HepG2 (cell line): Measurements from ENCODE around the gene MRFAP1L1. TPM values are rescaled to one million over a fixed set of nuclear protein-coding genes. Genes with fewer than 3 reads are reported as not detected.

Source experiments
- ARID2 ChIP-seq: sonication (generic); formaldehyde crosslinking; IDR thresholded peaks from 2 replicates; pipeline ENCODE4 v1.8.1; 2022; ENCODE audit warnings: mild to moderate bottlenecking, missing genetic modification reagents, borderline replicate concordance
- CENPX ChIP-seq: sonication (generic); formaldehyde crosslinking; IDR thresholded peaks from 2 replicates; pipeline ENCODE4 v1.9.0; 2021; ENCODE audit warnings: mild to moderate bottlenecking, missing genetic modification reagents, moderate library complexity
- MED13 ChIP-seq: sonication (generic); formaldehyde crosslinking; IDR thresholded peaks from 2 replicates; pipeline ENCODE4 v1.5.0; 2020; ENCODE audit warnings: missing genetic modification reagents
- NFE2L1 ChIP-seq: sonication (generic); formaldehyde crosslinking; IDR thresholded peaks from 2 replicates; pipeline ENCODE4 v1.4.0; 2020; ENCODE audit warnings: missing genetic modification reagents, mild to moderate bottlenecking, borderline replicate concordance
- NR2F2 ChIP-seq: IDR thresholded peaks from 2 replicates; pipeline ENCODE4 v1.6.1; 2012; ENCODE audit warnings: low read depth, inconsistent platforms, borderline replicate concordance
- SRF ChIP-seq: IDR thresholded peaks from 2 replicates; pipeline ENCODE4 v1.6.1; 2011; ENCODE audit warnings: mild to moderate bottlenecking, low read depth, low read length, moderate library complexity
- SSRP1 ChIP-seq: IDR thresholded peaks from 2 replicates; pipeline ENCODE4 v1.6.1; 2016; ENCODE audit warnings: control low read depth
- TEAD2 ChIP-seq: sonication (generic); formaldehyde crosslinking; IDR thresholded peaks from 2 replicates; pipeline ENCODE4 v1.9.0; 2021; ENCODE audit warnings: missing genetic modification reagents
- ZBTB8A ChIP-seq: sonication (generic); formaldehyde crosslinking; IDR thresholded peaks from 2 replicates; pipeline ENCODE4 v1.4.0; 2020; ENCODE audit warnings: mild to moderate bottlenecking, low read depth, missing genetic modification reagents, borderline replicate concordance
- ZEB1 ChIP-seq: IDR thresholded peaks from 2 replicates; pipeline ENCODE4 v1.6.1; 2012; ENCODE audit warnings: mild to moderate bottlenecking, low read depth, inconsistent platforms; ENCODE audit not compliant: insufficient replicate concordance
- ZNF510 ChIP-seq: sonication (generic); formaldehyde crosslinking; IDR thresholded peaks from 2 replicates; pipeline ENCODE4 v1.4.0; 2020; ENCODE audit warnings: low read depth, mild to moderate bottlenecking, missing genetic modification reagents
- ZNF577 ChIP-seq: sonication (generic); formaldehyde crosslinking; IDR thresholded peaks from 2 replicates; pipeline ENCODE4 v1.4.0; 2020; ENCODE audit warnings: mild to moderate bottlenecking, low read depth, missing genetic modification reagents, borderline replicate concordance
- ZNF616 ChIP-seq: sonication (generic); formaldehyde crosslinking; IDR thresholded peaks from 2 replicates; pipeline ENCODE4 v1.5.0; 2020; ENCODE audit warnings: low read depth, mild to moderate bottlenecking, missing genetic modification reagents
- polyA plus RNA-seq, 8 experiments: library from polyadenylated mRNA; depleted of rRNA in 3 of 8; stranded (reverse) in 7 of 8; unstranded in 1 of 8; fragments of >200 nt; fragmentation: Illumina TruSeq in 4 of 8; extraction: Trizol in 4 of 8; gene quantifications; 2 replicates each; pipeline versions ENCODE4 v1.2.1 to v1.2.3, GENCODE V29; 2011 to 2016; ENCODE audit warnings: low read depth in 4 of 8, missing spikeins in 1 of 8, mixed read lengths in 1 of 8; ENCODE audit not compliant: insufficient read depth in 1 of 8
- total RNA-seq, 5 experiments: library from RNA; depleted of rRNA; stranded (reverse); fragments of >200 nt; fragmentation: Illumina TruSeq; extraction: Trizol; gene quantifications; 2 replicates each; pipeline ENCODE4 v1.2.3, GENCODE V29; 2016; ENCODE audit warnings: low read depth in 1 of 5
- TF ChIP-seq, protein P1 (sequence below): sonication (generic); formaldehyde crosslinking; IDR thresholded peaks from 2 replicates; pipeline ENCODE4 v1.4.0; 2020; ENCODE audit warnings: missing genetic modification reagents
- TF ChIP-seq, protein P2 (sequence below): sonication (generic); formaldehyde crosslinking; IDR thresholded peaks from 2 replicates; pipeline ENCODE4 v1.5.0; 2020; ENCODE audit warnings: mild to moderate bottlenecking, missing genetic modification reagents
- TF ChIP-seq, protein P3 (sequence below): sonication (generic); formaldehyde crosslinking; IDR thresholded peaks from 2 replicates; pipeline ENCODE4 v1.4.0; 2020; ENCODE audit warnings: missing genetic modification reagents
- TF ChIP-seq, protein P4 (sequence below): sonication (generic); formaldehyde crosslinking; IDR thresholded peaks from 2 replicates; pipeline ENCODE4 v1.4.0; 2020; ENCODE audit warnings: missing genetic modification reagents
- TF ChIP-seq, protein P5 (sequence below): IDR thresholded peaks from 2 replicates; pipeline ENCODE4 v1.6.1; 2016; ENCODE audit warnings: low read depth, borderline replicate concordance
- TF ChIP-seq, protein P6 (sequence below): sonication (generic); formaldehyde crosslinking; IDR thresholded peaks from 2 replicates; pipeline ENCODE4 v1.4.0; 2020; ENCODE audit warnings: low read depth, mild to moderate bottlenecking, missing genetic modification reagents

Gene MRFAP1L1
- total and polyA plus RNA-seq, 2 of the 13 experiments (the other 11 are each of a cell fraction or from before 2014, with no cell fraction given): 44.8 to 76.6 TPM

DNA sequence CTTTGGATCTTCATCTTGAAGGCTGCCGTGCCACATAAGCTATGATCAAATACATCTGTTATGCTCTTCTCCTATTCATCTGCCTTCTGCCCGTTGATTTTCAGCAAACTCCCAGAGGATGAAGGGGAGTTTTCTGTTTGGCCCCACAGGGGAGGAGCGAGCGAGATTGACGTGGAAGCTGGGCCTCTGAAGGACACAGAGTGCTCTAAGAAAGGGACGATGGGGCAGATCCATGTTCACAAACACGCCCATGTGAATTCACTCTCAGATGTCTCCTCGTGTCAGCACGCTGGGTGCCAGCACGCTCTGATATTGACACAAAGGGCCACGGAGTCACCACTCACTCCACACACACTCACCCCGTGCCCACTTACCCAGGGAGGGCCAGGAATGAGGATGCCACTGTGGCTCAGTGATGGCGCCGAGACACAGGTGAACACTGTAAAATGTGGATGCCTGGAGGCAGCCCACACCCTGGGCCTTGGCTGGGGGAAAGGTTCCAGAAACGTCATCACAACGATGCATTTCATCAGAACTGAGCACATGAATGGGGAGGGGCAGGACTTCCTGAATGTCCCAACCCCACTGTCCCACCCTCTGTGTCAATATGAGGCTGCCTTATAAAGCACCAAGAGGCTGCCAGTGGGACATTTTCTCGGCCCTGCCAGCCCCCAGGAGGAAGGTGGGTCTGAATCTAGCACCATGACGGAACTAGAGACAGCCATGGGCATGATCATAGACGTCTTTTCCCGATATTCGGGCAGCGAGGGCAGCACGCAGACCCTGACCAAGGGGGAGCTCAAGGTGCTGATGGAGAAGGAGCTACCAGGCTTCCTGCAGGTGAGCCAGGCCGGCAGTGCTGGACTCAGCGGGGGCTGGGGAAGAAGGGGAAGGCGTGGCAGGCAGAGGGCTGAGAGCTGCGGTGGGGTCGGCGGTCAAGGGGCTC lies 16.2 kb downstream of the MRFAP1L1 start, which contains the start of gene S100P (continued):
- TF ChIP-seq, protein P1, sequence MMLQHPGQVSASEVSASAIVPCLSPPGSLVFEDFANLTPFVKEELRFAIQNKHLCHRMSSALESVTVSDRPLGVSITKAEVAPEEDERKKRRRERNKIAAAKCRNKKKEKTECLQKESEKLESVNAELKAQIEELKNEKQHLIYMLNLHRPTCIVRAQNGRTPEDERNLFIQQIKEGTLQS (CRISPR knock-in tag): no peak; the same call in 1 of the 2 replicates
- TF ChIP-seq TEAD2 (CRISPR knock-in tag) (no peak), ZEB1 (no peak), ZBTB8A (CRISPR knock-in tag) (no peak; the same call in 1 of the 2 replicates), MED13 (CRISPR knock-in tag) (no peak), SRF (0 out of 2 replicates have a peak, but pooled peaks have one; percentile 32), ZNF577 (CRISPR knock-in tag) (no peak), NFE2L1 (CRISPR knock-in tag) (no peak), NR2F2 (no peak), ZNF510 (CRISPR knock-in tag) (no peak), SSRP1 (CRISPR knock-in tag) (peak; percentile 98), ARID2 (CRISPR knock-in tag) (peak; percentile 70; the same call in 1 of the 2 replicates), CENPX (no peak), ZNF616 (CRISPR knock-in tag) (no peak)
- TF ChIP-seq, protein P2, sequence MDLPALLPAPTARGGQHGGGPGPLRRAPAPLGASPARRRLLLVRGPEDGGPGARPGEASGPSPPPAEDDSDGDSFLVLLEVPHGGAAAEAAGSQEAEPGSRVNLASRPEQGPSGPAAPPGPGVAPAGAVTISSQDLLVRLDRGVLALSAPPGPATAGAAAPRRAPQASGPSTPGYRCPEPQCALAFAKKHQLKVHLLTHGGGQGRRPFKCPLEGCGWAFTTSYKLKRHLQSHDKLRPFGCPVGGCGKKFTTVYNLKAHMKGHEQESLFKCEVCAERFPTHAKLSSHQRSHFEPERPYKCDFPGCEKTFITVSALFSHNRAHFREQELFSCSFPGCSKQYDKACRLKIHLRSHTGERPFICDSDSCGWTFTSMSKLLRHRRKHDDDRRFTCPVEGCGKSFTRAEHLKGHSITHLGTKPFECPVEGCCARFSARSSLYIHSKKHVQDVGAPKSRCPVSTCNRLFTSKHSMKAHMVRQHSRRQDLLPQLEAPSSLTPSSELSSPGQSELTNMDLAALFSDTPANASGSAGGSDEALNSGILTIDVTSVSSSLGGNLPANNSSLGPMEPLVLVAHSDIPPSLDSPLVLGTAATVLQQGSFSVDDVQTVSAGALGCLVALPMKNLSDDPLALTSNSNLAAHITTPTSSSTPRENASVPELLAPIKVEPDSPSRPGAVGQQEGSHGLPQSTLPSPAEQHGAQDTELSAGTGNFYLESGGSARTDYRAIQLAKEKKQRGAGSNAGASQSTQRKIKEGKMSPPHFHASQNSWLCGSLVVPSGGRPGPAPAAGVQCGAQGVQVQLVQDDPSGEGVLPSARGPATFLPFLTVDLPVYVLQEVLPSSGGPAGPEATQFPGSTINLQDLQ (CRISPR knock-in tag): no peak
- TF ChIP-seq, protein P3, sequence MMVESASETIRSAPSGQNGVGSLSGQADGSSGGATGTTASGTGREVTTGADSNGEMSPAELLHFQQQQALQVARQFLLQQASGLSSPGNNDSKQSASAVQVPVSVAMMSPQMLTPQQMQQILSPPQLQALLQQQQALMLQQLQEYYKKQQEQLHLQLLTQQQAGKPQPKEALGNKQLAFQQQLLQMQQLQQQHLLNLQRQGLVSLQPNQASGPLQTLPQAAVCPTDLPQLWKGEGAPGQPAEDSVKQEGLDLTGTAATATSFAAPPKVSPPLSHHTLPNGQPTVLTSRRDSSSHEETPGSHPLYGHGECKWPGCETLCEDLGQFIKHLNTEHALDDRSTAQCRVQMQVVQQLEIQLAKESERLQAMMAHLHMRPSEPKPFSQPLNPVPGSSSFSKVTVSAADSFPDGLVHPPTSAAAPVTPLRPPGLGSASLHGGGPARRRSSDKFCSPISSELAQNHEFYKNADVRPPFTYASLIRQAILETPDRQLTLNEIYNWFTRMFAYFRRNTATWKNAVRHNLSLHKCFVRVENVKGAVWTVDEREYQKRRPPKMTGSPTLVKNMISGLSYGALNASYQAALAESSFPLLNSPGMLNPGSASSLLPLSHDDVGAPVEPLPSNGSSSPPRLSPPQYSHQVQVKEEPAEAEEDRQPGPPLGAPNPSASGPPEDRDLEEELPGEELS (CRISPR knock-in tag): peak; percentile 61; the same call in 1 of the 2 replicates
- TF ChIP-seq, protein P4, sequence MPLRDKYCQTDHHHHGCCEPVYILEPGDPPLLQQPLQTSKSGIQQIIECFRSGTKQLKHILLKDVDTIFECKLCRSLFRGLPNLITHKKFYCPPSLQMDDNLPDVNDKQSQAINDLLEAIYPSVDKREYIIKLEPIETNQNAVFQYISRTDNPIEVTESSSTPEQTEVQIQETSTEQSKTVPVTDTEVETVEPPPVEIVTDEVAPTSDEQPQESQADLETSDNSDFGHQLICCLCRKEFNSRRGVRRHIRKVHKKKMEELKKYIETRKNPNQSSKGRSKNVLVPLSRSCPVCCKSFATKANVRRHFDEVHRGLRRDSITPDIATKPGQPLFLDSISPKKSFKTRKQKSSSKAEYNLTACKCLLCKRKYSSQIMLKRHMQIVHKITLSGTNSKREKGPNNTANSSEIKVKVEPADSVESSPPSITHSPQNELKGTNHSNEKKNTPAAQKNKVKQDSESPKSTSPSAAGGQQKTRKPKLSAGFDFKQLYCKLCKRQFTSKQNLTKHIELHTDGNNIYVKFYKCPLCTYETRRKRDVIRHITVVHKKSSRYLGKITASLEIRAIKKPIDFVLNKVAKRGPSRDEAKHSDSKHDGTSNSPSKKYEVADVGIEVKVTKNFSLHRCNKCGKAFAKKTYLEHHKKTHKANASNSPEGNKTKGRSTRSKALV: peak; percentile 54; the same call in 1 of the 2 replicates
- TF ChIP-seq, protein P5, sequence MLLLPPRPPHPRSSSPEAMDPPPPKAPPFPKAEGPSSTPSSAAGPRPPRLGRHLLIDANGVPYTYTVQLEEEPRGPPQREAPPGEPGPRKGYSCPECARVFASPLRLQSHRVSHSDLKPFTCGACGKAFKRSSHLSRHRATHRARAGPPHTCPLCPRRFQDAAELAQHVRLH: peak; percentile 47; the same call in 1 of the 2 replicates
- TF ChIP-seq, protein P6, sequence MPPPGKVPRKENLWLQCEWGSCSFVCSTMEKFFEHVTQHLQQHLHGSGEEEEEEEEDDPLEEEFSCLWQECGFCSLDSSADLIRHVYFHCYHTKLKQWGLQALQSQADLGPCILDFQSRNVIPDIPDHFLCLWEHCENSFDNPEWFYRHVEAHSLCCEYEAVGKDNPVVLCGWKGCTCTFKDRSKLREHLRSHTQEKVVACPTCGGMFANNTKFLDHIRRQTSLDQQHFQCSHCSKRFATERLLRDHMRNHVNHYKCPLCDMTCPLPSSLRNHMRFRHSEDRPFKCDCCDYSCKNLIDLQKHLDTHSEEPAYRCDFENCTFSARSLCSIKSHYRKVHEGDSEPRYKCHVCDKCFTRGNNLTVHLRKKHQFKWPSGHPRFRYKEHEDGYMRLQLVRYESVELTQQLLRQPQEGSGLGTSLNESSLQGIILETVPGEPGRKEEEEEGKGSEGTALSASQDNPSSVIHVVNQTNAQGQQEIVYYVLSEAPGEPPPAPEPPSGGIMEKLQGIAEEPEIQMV (CRISPR knock-in tag): peak; percentile 66; the same call in 1 of the 2 replicates
